B cell (primary cell): Measurements from ENCODE around the gene ZNF75A. TPM values are rescaled to one million over a fixed set of nuclear protein-coding genes. Genes with fewer than 3 reads are reported as not detected.

Source experiments
- ATAC-seq: fragments of 200-7000 bp; cut with Tn5 transposase; one replicate; pipeline ENCODE4 v1.10.0; 2021; ENCODE audit warnings: low read depth, mild to moderate bottlenecking, moderate number of reproducible peaks, moderate library complexity
- CTCF ChIA-PET: fragments of 350-600 bp; sonication (Branson Sonifier 250); formaldehyde crosslinking; loops from one replicate; lab custom pipeline; 2021; ENCODE audit warnings: antibody characterized with exemption, inconsistent platforms; lab: Charles Lee
- POLR2A ChIA-PET: fragments of 350-600 bp; sonication (Branson Sonifier 250); formaldehyde crosslinking; loops from one replicate; lab custom pipeline; 2021; ENCODE audit warnings: antibody characterized with exemption; lab: Charles Lee
- DNase-seq: peaks from one replicate; pipeline ENCODE4 v3.0.0; 2013
- H2AFZ ChIP-seq: 2 replicates; pipeline ENCODE4 v1.6.1; 2012; ENCODE audit warnings: mild to moderate bottlenecking, low read depth, low read length; ENCODE audit not compliant: insufficient read depth, poor library complexity, severe bottlenecking
- H3K27ac ChIP-seq, 2 donors: 1 replicate in 1 of 2; 2 replicates in 1 of 2; pipeline ENCODE4 v1.5.1; 2012 to 2013; ENCODE audit warnings: low read length in 2 of 2, mild to moderate bottlenecking in 2 of 2, moderate library complexity in 1 of 2
- H3K27me3 ChIP-seq, 4 experiments: fragments of 200-600 bp in 1 of 4; sonication (generic) in 1 of 4; replicated peaks in 1 of 4; 1 replicate in 2 of 4; 2 replicates in 2 of 4; pipeline versions ENCODE4 v1.6.1 to v1.7.0; 2013 to 2016; ENCODE audit warnings: low read length in 3 of 4, mild to moderate bottlenecking in 2 of 4, mixed read lengths in 1 of 4, moderate library complexity in 1 of 4; ENCODE audit not compliant: insufficient read depth in 4 of 4, control insufficient read depth in 3 of 4; ENCODE audit errors: control extremely low read depth in 1 of 4
- H3K36me3 ChIP-seq, 2 experiments: replicated peaks in 1 of 2; 1 replicate in 1 of 2; 2 replicates in 1 of 2; pipeline versions ENCODE4 v1.6.1 to v1.7.1; 2013; ENCODE audit warnings: low read length in 1 of 2; ENCODE audit not compliant: insufficient read depth in 2 of 2, control insufficient read depth in 1 of 2; ENCODE audit errors: control extremely low read depth in 1 of 2, extremely low read depth in 1 of 2
- H3K4me1 ChIP-seq, 2 donors: fragments of 200-600 bp in 1 of 2; sonication (generic) in 1 of 2; 1 replicate in 1 of 2; 2 replicates in 1 of 2; pipeline versions ENCODE4 v1.5.1 to v1.6.1; 2013 to 2017; ENCODE audit warnings: low read length in 2 of 2; ENCODE audit not compliant: control insufficient read depth in 2 of 2, insufficient read depth in 2 of 2
- H3K4me2 ChIP-seq: replicated peaks from 2 replicates; pipeline ENCODE3; 2012; ENCODE audit warnings: mild to moderate bottlenecking, low read depth, low read length; ENCODE audit not compliant: poor library complexity, severe bottlenecking
- H3K4me3 ChIP-seq, 5 experiments: fragments of 200-600 bp in 1 of 5; sonication (generic) in 1 of 5; 1 replicate in 3 of 5; 2 replicates in 2 of 5; pipeline versions ENCODE4 v1.5.1 to v1.7.0; 2011 to 2016; ENCODE audit warnings: low read length in 4 of 5, mild to moderate bottlenecking in 4 of 5, low read depth in 2 of 5, control low read depth in 1 of 5, moderate library complexity in 1 of 5; ENCODE audit not compliant: insufficient read depth in 1 of 5; ENCODE audit errors: control extremely low read depth in 1 of 5, extremely low read depth in 1 of 5
- H3K79me2 ChIP-seq: fragments of 200-600 bp; sonication (generic); one replicate; pipeline ENCODE4 v1.6.0; 2016; ENCODE audit warnings: low read length; ENCODE audit not compliant: control insufficient read depth, insufficient read depth
- H3K9ac ChIP-seq: fragments of 200-600 bp; sonication (generic); 2 replicates; pipeline ENCODE4 v1.6.1; 2017; ENCODE audit warnings: mild to moderate bottlenecking, low read length, moderate library complexity
- H3K9me3 ChIP-seq, 3 donors: one replicate each; pipeline versions ENCODE4 v1.6.1 to v1.7.1; 2013; ENCODE audit warnings: low read length in 2 of 3; ENCODE audit not compliant: control insufficient read depth in 2 of 3, insufficient read depth in 1 of 3; ENCODE audit errors: control extremely low read depth in 1 of 3
- H4K20me1 ChIP-seq: 2 replicates; pipeline ENCODE4 v1.6.0; 2012; ENCODE audit warnings: mild to moderate bottlenecking, low read length; ENCODE audit not compliant: insufficient read depth, control insufficient read depth, poor library complexity, severe bottlenecking
- H3K27ac Mint-ChIP-seq: one replicate; pipeline ENCODE4 v1.8.0; 2021; ENCODE audit warnings: mixed read lengths
- H3K27me3 Mint-ChIP-seq: one replicate; pipeline ENCODE4 v1.8.0; 2021; ENCODE audit warnings: mixed read lengths
- H3K4me1 Mint-ChIP-seq: one replicate; pipeline ENCODE4 v1.8.0; 2021; ENCODE audit warnings: mixed read lengths
- H3K4me3 Mint-ChIP-seq: one replicate; pipeline ENCODE4 v1.8.0; 2021; ENCODE audit warnings: mixed read lengths
- H3K9me3 Mint-ChIP-seq: one replicate; pipeline ENCODE4 v1.8.0; 2022; ENCODE audit warnings: mixed read lengths; ENCODE audit not compliant: insufficient read depth
- CTCF ChIP-seq: fragments of 200-600 bp; IDR thresholded peaks from one replicate; pipeline ENCODE4 v1.8.0; 2022; ENCODE audit warnings: antibody characterized with exemption, mild to moderate bottlenecking
- EZH2 ChIP-seq: IDR thresholded peaks from 2 replicates; pipeline ENCODE4 v1.6.1; 2012; ENCODE audit warnings: borderline replicate concordance, low read depth, mild to moderate bottlenecking, moderate library complexity, low read length; ENCODE audit not compliant: insufficient read depth, poor library complexity, severe bottlenecking
- WGBS: methylation state at CpG from one replicate; pipeline ENCODE4 v1.1.5; 2013; ENCODE audit warnings: missing lambda C conversion rate; ENCODE audit not compliant: insufficient coverage; 5-methylcytosine and 5-hydroxymethylcytosine counted together
- intact Hi-C: fragments of 100-400 bp; cut with micrococcal nuclease; formaldehyde crosslinking; loops from one replicate; pipeline ENCODE4 v1.10.0; 2022
- polyA plus RNA-seq: library from polyadenylated mRNA; depleted of rRNA; stranded (reverse); fragments of >200 nt; gene quantifications from 2 replicates; pipeline ENCODE4 v1.2.3, GENCODE V29; 2012
- total RNA-seq, 2 donors: library from RNA; stranded (reverse); fragments of 120-200 nt in 1 of 2; gene quantifications; 1 replicate in 1 of 2; 2 replicates in 1 of 2; pipeline versions ENCODE4 v1.2.3 to v1.2.4, GENCODE V29; 2013 to 2022

ZNF75A gene
- total and polyA plus RNA-seq, 2 donors (not counting 1 experiment from before 2014, with no cell fraction given), result 31.4 to 111 TPM

GRCh38 chr16:3363793-3364192, 58.5 kb downstream of the ZNF75A start:
- no peak overlapping the region for H3K4me2 ChIP-seq
- no peak overlapping the region for H2AFZ ChIP-seq
- TF ChIP-seq EZH2 (no peak), CTCF (no peak)
- Mint-ChIP-seq H3K9me3 (peaks cover 4% of the 10 kb centered on the region), H3K4me3 (peak overlapping the region; percentile 61), H3K4me1 (peaks cover 5% of the 10 kb centered on the region), H3K27me3 (peaks cover 24% of the 10 kb centered on the region), H3K27ac (no peak overlapping the region)
- H3K79me2 ChIP-seq, result no peaks in the 10 kb centered on the region
- no peak overlapping the region for H3K27ac ChIP-seq
- WGBS, result 100% methylated on average over 3 of the region's 7 CpGs
- H3K4me3 ChIP-seq, result no peak overlapping the region
- H3K27me3 ChIP-seq, result peaks cover 0 to 12% (median 3%) of the 10 kb centered on the region in 4 experiments
- H3K36me3 ChIP-seq, result no peaks in the 10 kb centered on the region
- DNase-seq, result no peak
- intact Hi-C loops, result no loop called here
- POLR2A ChIA-PET, result no interaction called here
- no peak for ATAC-seq
- peaks cover 5 to 36% (median 27%) of the 10 kb centered on the region in 3 donors for H3K9me3 ChIP-seq
- no peak overlapping the region for H3K9ac ChIP-seq
- peaks cover 6 to 15% of the 10 kb centered on the region in 2 donors for H3K4me1 ChIP-seq
- no peaks in the 10 kb centered on the region for H4K20me1 ChIP-seq
- CTCF ChIA-PET, result no interaction called here

- peaks cover 2% of the 10 kb centered on the region for H3K9me3 Mint-ChIP-seq
- Histone ChIP-seq H3K4me3 (peak overlapping the region; percentile 34 to 69 (median 64)), H3K79me2 (no peaks in the 10 kb centered on the region), H2AFZ (peak overlapping the region; percentile 92), H3K9me3 (peaks cover 6 to 36% (median 27%) of the 10 kb centered on the region in 3 donors), H3K36me3 (no peaks in the 10 kb centered on the region), H3K27ac (peak overlapping the region; percentile 88 to 90), H3K27me3 (peaks cover 0 to 11% (median 3%) of the 10 kb centered on the region in 4 experiments), H3K4me1 (peaks cover 6 to 15% of the 10 kb centered on the region in 2 donors), H3K4me2 (peak overlapping the region; percentile 81), H3K9ac (peak overlapping the region; percentile 73), H4K20me1 (no peaks in the 10 kb centered on the region)
- DNase-seq (peak; percentile 92), ATAC-seq (peak; percentile 94)
- TF ChIP-seq EZH2 (no peak), CTCF (no peak)
- POLR2A ChIA-PET, result interaction anchor here (0.6 to 1.0 kb wide), 2 partner anchors 8 to 36 kb away, joined by 6 to 7 read pairs; partner anchors contain the start of genes ZNF174 and ZSCAN32
- 23% methylated on average over 42 of the region's 42 CpGs for WGBS
- H3K27me3 Mint-ChIP-seq, result peaks cover 24% of the 10 kb centered on the region
- intact Hi-C loops, result loop anchor here (1.0 kb wide), 2 partner anchors 60 to 82 kb away; partner anchors contain the start of genes TIGD7, ZNF263 and ZNF75A
- peak overlapping the region; percentile 92 for H3K27ac Mint-ChIP-seq
- CTCF ChIA-PET, result interaction anchor here (0.5 kb wide), 1 partner anchor 157 kb away, joined by 5 read pairs; no protein-coding TSS in a partner anchor
- peaks cover 5% of the 10 kb centered on the region for H3K4me1 Mint-ChIP-seq
- H3K4me3 Mint-ChIP-seq, result peak overlapping the region; percentile 85
These were observed 59.6 kb downstream of the ZNF75A start for GRCh38 chr16:3364774-3365427.
